Hippocampal formation (tissue), 2 donors: ENCODE measurements around the gene MYRIP.
"Not testable (repeated sequence)": the region's sequence is repeated elsewhere in the genome, so short reads cannot be mapped to it uniquely, and the experiment has no call there.

Experiments
- DNase-seq, 2 donors: peaks; one replicate each; lab custom pipeline; 2025; lab: John Stamatoyannopoulos, UW

The MYRIP gene

GRCh38 chr3:39809181-39809994, at the start of gene MYRIP:
Gene MYRIP, plus strand, starts transcription at chr3:39809609. Its CDS starts 91,208 bp downstream, at chr3:39900817.
- peak; percentile 52 to 77 for DNase-seq

DNA sequence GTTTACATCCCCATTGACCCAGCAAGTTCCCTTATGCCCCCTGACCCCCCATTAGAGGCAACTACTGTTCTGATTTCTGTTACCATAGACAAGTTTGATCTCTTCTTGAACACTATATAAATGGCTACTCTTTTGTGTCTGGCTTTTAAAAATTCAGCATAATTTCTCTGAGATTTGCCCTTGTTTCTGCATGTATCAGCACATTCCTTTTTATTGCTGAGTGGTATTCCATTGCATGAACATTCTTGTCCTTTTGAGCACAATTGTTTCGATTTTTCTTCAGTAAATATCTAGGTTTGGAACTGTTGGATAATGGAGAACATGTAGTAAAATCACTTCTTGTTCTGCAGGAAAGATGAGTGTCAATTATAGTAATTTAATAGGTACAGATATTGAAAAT, 49.1 kb upstream of the MYRIP start:
- DNase-seq, result no peak

DNA sequence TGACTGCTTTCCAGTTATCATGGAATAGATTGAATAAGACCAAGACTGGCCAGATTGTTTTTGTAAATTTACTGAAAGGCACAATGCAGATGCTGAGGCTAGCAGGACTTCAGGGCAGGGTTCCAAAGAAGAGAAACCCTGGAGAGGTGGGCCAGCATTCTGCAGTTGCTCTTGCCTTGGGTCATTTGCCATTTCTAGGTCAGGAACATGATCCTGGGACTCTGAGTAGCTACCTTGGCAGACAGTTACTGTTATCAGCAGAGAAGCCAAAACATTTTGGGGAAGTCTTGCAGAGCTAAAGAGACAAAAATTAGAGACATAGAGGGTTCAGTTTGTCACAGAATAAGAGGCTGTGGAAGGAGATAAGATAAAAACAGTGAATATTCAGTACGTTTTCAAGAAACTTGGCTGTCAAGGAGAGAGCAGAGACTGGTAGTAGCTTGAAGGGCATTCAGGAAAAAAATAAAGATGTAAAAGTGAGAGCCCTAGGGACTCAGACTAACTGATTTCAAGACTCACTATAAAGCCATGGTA, 46.8 kb upstream of the MYRIP start:
- no peak for DNase-seq

DNA sequence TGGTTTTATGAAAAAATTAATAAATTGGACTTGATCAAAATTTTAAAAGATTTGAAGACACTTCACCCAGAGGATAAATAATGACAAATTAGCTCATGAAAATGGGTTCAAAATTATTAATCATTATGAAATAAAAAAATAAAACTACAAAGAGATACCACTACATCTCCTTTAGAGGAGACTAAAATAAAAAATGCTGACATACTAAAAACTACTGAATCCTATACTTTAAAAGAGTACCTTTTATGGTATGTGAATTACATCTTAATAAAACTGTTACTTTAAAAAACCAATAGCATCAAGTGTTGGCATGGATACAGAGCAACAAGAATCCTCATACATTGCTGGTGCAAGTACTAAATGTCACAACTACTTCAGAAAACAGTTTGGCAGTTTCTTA, 46.0 kb upstream of the MYRIP start:
- no peak for DNase-seq

DNA sequence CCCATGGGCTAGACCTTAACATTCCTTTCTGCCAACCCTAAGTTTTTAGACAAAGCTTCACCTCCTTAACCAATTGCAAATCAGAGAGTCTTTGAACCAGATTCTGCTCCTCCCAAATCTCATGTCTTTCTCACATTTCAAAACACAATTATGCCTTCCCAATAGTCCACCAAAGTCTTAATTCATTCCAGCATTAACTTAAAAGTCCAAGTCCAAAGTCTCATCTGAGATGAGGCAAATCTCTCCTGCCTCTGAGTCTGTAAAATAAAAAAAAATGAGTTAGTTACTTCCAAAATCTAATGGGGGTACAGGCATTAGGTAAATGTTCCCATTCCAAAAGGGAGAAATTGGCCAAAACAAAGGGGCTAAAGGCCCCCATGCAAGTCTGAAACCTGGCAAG, 43.8 kb upstream of the MYRIP start:
- no peak for DNase-seq

DNA sequence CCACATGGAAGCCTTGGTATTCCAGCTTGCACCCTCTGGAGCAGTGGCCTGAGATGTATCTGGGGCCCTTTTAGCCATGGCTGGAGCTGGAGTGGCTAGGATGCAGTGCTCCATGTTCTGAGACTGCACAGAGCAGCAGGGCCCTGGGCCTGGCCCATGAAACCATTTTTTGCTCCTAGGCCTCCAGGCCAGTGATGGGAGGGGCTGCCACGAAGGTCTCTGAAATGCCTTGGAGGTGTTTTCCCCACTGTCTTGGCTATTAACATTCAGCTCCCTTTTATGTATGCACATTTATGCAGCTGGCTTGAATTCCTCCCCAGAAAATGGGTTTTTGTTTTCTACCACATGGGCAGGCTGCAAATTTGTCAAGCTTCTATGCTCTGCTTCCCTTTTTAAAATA, 43.0 kb upstream of the MYRIP start:
- DNase-seq, result no peak

- DNase-seq, result not testable (repeated sequence)
Observed at GRCh38 chr3:39766909-39767308, 42.5 kb upstream of the MYRIP start.

DNA sequence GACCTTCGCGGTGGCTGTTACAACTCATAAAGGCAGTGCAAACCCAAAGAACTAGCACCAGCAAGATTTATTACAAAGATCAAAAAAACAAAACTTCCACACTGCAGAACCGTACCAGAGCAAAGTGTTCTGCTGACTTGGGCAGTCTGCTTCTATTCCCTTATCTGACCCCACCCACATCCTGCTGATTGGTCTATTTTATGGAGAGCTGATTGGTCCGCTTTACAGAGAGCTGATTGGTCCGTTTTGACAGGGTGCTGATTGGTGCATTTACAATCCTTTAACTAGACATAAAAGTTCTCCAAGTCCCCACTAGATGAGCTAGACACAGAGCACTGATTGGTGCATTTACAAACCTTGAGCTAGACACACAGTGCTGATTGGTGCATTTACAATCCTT, 31.2 kb upstream of the MYRIP start:
- DNase-seq, result not testable (repeated sequence)

- no peak for DNase-seq
Observed at GRCh38 chr3:39779511-39780230, 29.7 kb upstream of the MYRIP start.

DNA sequence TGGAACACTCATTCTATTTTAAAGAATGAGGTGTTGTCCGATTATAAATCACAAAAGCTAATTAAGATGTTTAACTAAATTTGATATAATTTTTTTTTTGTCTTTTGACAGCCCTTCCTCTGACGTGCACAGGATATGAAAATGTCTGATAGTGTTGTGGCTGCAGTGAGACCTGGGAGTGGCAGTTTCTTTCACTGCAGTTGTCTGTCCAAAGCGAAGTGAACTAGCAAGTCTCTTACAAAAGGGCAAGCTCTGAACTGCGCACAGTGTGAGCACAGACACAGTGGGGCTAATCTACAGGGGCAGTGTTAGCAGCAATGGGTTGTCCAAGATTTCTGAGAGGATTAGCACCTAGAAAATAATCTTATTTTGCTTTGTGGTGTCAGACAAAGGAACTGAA, 29.1 kb upstream of the MYRIP start:
- DNase-seq, result no peak

DNA sequence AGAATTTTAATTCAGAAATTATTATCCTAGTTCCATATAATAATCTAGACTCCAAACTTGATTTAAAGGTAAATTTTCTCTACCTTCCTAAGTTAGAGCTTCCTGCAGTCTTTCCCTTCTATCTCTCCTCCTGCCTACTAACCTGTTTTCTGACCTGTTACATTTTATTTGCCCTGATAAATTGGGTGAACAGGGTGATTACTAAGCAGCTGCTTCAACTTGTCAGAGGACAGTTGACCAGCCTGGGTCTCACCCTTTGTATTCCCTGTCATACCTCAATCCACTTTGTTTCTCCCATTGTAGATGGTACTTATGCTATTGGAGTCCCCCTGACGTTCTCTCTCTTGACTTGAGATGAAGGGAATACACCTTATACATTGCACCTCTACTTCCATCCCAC, 28.4 kb upstream of the MYRIP start:
- DNase-seq, result no peak

DNA sequence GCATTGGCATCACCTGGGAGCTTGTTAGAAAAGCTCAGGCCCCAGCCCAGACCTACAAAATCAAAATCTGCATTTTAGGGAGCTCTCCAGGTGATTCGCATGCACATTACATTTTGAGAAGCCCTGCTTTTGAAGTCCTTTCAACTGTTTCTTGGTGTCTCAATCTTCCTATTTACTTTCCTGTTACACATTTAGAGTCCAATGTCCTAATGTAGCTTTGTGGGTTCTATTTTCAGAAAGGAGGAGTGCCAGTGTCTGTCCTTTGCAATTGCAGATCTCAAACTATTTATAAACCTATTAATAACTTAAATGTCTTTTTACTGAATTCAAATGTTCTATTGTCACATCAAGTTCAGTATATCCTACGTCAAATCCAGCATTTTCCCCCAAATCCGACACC, 27.8 kb upstream of the MYRIP start:
- DNase-seq, result no peak

- DNase-seq, result no peak
Observed at GRCh38 chr3:39783680-39784079, 25.7 kb upstream of the MYRIP start.

- DNase-seq, result no peak
Observed at GRCh38 chr3:39784922-39785321, 24.5 kb upstream of the MYRIP start.

DNA sequence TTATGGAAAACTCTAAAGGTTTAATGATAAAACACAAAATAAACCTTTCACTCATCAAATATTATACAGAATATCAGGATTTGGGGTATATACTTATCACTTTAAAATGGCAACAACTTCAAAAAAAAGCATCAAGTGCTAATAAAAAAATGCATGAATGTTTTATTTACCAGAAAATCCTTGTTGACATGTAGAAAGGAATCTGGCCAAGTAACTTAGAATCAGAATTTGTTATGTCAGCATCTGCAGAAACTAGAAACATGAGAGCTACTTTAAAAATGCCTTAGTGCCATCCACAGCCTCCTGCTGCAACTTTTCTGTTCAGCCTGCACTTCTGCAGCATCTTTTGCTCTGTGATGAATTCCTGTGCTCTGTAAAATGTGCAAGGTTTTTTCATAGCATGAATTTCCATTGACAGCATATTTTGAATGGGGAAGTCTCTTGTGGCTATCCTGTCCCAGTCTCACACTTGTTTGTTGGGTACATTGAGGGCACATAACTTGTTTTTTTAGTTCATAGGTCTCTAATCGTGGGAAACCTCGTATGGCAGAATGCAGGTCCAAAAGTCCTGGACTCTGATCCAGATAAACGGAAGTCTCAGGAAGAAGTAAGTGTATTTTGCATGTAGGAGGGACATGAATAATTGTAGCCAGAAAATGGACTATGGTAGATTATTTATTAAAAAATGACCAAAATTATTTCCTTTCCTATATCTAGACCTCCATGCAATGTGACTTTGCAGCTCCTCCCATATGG, 21.1 kb upstream of the MYRIP start:
- DNase-seq, result no peak

DNA sequence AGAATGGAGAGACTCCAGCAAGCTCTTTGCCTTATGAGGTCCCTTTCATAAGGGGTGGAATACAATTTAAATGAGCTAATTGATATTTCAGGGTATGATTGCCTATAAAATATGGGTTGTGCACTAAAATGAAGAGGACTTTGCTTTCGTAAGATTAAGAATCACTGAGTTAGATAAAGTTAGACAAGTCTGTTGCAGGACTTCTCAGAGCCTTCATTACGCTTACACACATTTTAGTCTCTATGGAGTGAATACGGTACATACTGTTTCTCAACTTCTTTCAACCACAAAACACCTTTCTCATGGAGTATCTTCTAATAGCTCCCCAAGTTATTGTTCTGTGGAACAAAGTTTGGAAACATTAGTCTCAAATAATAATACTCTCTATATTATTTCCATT, 17.8 kb upstream of the MYRIP start:
- no peak for DNase-seq

DNA sequence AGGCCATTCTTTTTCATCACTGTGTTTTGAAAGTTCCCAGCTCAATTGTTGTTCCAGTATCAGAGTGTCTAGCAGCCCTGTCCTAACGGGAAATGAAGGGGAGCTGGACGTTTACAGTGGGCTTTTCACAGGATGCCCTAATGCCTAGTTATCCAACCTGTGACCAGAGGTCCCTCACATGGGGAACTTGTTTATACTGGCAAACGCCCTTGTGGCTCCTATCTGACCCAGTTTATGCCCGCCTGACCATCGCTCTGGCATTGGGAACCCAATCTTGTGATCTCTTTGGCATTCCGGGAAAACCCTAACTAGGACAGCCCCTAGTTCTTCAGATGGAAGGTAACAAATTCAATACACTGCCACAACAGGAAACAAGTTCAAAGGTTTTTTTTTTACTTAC, 14.5 kb upstream of the MYRIP start:
- DNase-seq, result no peak

- DNase-seq, result no peak
Observed at GRCh38 chr3:39801216-39801615, 8.2 kb upstream of the MYRIP start.

DNA sequence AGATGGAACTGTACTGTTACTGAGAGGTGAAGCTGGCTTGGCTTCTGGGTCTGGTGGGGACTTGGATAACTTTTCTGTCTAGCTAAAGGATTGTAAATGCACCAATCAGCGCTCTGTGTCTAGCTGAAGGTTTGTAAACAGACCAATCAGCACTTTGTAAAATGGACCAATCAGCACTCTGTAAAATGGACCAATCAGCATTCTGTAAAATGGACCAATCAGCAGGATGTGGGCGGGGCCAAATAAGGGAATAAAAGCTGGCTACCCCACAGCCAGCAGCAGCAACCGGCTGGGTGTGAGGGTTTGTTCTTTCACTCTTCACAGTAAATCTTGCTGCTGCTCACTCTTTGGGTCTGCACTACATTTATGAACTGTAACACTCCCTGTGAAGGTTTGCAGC, 6.9 kb upstream of the MYRIP start:
- not testable (repeated sequence) for DNase-seq

GRCh38 chr3:39803956-39804355, 5.5 kb upstream of the MYRIP start:
- no peak for DNase-seq

DNA sequence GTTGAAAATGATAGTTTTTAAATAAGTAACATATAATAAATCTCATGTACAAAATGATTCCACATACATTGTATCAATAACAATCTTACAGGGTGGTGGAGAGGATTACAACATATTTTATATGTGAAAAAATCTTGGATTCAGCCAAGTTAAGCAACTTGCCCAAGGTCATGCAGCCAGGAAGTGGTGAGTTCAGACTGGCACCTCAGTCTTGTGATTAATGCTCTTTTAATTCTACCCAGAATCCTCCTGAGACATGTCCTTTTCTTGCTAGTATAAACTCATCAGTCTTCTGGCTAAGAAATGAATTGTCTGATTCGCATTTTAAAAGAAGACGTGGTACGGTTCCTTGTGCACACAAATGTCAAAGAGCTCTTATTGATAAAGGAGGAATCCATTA, 4.5 kb upstream of the MYRIP start:
- no peak for DNase-seq

DNA sequence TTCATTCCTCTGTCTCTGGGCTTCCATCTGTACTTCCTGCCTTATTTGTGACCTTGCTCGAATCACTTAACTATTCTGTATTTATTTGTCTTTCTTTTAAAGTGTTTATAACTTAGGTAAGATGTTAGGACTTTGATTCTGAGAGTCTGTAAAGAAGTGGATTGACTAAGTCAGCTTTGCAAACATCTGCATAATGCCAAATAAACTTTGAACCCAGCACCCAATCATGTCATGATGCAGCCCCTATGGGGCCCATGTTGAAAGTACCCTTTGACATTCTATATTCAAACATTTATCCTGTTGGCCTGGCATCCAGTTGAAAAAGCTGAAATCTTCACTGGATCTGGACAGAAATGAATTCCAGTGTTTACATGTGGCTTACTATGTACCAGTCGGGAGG, 3.8 kb upstream of the MYRIP start:
- no peak for DNase-seq

GRCh38 chr3:39806820-39807219, 2.6 kb upstream of the MYRIP start:
- DNase-seq, result no peak
